Type B pancreatic cell (in vitro differentiated cells): ENCODE data around the gene GRIK5. TPM values are rescaled to one million over a fixed set of nuclear protein-coding genes. Genes with fewer than 3 reads are reported as not detected.
A peak's percentile ranks its signal among the peaks of the same experiment; 100 is the strongest.

Source experiments
- DNase-seq: peaks from one replicate; pipeline ENCODE4 v3.0.0; 2021; ENCODE audit warnings: mixed read lengths; ENCODE audit not compliant: unreplicated experiment; ENCODE audit errors: extremely low spot score
- H3K27ac Mint-ChIP-seq: 2 replicates; pipeline ENCODE4 v1.8.0; 2021; ENCODE audit warnings: mild to moderate bottlenecking, mixed read lengths
- H3K27me3 Mint-ChIP-seq: 2 replicates; pipeline ENCODE4 v1.8.0; 2021; ENCODE audit warnings: mixed read lengths
- H3K36me3 Mint-ChIP-seq: 2 replicates; pipeline ENCODE4 v1.8.0; 2021; ENCODE audit warnings: mixed read lengths
- H3K4me1 Mint-ChIP-seq: one replicate; pipeline ENCODE4 v1.8.0; 2021; ENCODE audit warnings: mixed read lengths; ENCODE audit not compliant: unreplicated experiment
- H3K4me3 Mint-ChIP-seq: 2 replicates; pipeline ENCODE4 v1.8.0; 2021; ENCODE audit warnings: mild to moderate bottlenecking, mixed read lengths
- H3K9me3 Mint-ChIP-seq: 2 replicates; pipeline ENCODE4 v1.8.0; 2021; ENCODE audit warnings: mixed read lengths
- CTCF ChIP-seq: fragments of 200-600 bp; sonication (generic); conservative IDR thresholded peaks from 2 replicates; pipeline ENCODE4 v1.5.0; 2021; ENCODE audit warnings: antibody characterized with exemption, mild to moderate bottlenecking
- total RNA-seq: library from RNA; stranded (reverse); gene quantifications from 2 replicates; pipeline ENCODE4 v1.2.1, GENCODE V29; 2021; ENCODE audit warnings: low replicate concordance

Gene GRIK5
- total RNA-seq, 1 donor from 2014 or later: 5.8 TPM

- no peak overlapping the region for H3K27ac Mint-ChIP-seq
- TF ChIP-seq CTCF: no peak
- DNase-seq: no peak
- peaks cover 86% of the 10 kb centered on the region for H3K27me3 Mint-ChIP-seq
- H3K9me3 Mint-ChIP-seq: no peaks in the 10 kb centered on the region
- H3K36me3 Mint-ChIP-seq: no peaks in the 10 kb centered on the region
- no peak overlapping the region for H3K4me3 Mint-ChIP-seq
- H3K4me1 Mint-ChIP-seq: peaks cover 6% of the 10 kb centered on the region
These were observed 70.2 kb downstream of the GRIK5 start for GRCh38 chr19:41999878-42000208.

DNA sequence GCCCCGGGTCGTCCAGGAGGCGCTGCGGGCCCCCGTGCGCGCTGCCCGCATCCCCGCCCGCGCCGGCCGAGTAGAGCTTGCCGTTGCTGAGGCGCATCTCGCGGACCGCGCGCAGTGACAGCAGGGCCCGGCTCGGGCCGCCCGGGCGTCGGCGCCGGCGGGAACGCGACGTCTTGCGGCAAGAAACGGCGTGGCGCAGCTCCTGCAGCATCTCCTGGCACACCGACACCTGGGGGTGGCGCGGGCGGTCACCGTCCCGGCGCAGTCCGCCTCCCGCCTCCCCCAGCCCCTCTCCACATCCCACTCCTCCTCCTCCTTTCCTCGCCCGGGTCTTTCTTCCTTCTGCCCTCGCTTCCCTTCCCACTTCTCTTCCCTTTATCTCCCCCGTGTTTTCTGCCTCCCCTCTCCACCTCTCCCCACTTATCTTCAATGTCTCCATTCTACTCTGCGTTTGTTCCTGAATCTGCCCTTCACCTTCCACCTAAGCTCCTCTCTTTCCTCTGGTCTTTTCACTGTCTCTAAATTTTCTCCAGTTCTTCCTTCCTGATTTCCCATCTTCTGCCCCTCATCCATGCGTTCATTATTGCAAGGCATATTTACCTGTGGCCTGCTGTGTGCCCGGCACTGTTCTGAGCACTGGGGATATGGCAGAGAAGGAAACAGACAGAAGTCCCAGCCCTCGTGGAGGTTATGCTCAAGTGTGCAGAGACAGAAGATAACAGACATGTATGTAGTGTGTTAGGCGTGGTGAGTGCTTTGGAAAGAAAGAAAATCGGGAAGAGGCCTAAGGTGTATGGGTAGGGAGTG, 70.7 kb downstream of the GRIK5 start:
- H3K4me3 Mint-ChIP-seq: peak overlapping the region; percentile 54
- H3K4me1 Mint-ChIP-seq: peaks cover 6% of the 10 kb centered on the region
- H3K27me3 Mint-ChIP-seq: peaks cover 85% of the 10 kb centered on the region
- no peaks in the 10 kb centered on the region for H3K36me3 Mint-ChIP-seq
- no peak for DNase-seq
- no peak overlapping the region for H3K27ac Mint-ChIP-seq
- no peak for TF ChIP-seq CTCF
- H3K9me3 Mint-ChIP-seq: no peaks in the 10 kb centered on the region

GRCh38 chr19:41998246-41999020, 71.6 kb downstream of the GRIK5 start:
- no peaks in the 10 kb centered on the region for H3K36me3 Mint-ChIP-seq
- no peak for DNase-seq
- H3K4me1 Mint-ChIP-seq: peaks cover 9% of the 10 kb centered on the region
- no peak overlapping the region for H3K27ac Mint-ChIP-seq
- peaks cover 81% of the 10 kb centered on the region for H3K27me3 Mint-ChIP-seq
- no peaks in the 10 kb centered on the region for H3K9me3 Mint-ChIP-seq
- peak; percentile 81 for TF ChIP-seq CTCF
- no peak overlapping the region for H3K4me3 Mint-ChIP-seq

DNA sequence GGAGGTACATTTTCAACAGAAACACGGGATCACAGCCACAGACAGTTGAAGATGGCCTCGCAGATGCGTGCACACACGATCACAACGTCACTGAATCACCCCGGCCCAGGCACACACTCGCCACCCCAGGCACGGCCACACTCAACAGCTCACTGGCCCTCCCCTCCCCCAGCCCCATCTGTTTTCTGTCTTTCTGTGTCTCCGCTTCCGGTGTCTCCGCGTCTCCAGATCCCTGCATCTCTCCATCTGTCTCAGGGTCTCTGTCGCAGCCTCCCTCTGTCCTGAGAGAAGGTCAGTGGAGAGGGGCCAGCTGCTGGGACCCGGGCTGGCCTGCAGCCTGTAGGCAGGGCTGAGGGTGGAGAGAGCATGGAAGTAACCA, 72.2 kb downstream of the GRIK5 start:
- no peak for DNase-seq
- Mint-ChIP-seq H3K4me3 (no peak overlapping the region), H3K4me1 (peaks cover 10% of the 10 kb centered on the region), H3K36me3 (no peaks in the 10 kb centered on the region), H3K27ac (no peak overlapping the region), H3K9me3 (no peaks in the 10 kb centered on the region), H3K27me3 (peaks cover 82% of the 10 kb centered on the region)
- no peak for TF ChIP-seq CTCF

- DNase-seq: no peak
- H3K4me1 Mint-ChIP-seq: peaks cover 10% of the 10 kb centered on the region
- TF ChIP-seq CTCF: no peak
- no peak overlapping the region for H3K27ac Mint-ChIP-seq
- H3K9me3 Mint-ChIP-seq: no peaks in the 10 kb centered on the region
- peaks cover 85% of the 10 kb centered on the region for H3K27me3 Mint-ChIP-seq
- peak overlapping the region; percentile 13 for H3K4me3 Mint-ChIP-seq
- no peaks in the 10 kb centered on the region for H3K36me3 Mint-ChIP-seq
These were observed 72.7 kb downstream of the GRIK5 start for GRCh38 chr19:41997121-41997850.
